ENCODE results near the gene ATP6V1G3. TPM values are rescaled to one million over a fixed set of nuclear protein-coding genes. Genes with fewer than 3 reads are reported as not detected.

The ATP6V1G3 gene
- total and polyA plus RNA-seq, 2 donors (not counting 1 experiment from before 2014, with no cell fraction given): not detected

DNA sequence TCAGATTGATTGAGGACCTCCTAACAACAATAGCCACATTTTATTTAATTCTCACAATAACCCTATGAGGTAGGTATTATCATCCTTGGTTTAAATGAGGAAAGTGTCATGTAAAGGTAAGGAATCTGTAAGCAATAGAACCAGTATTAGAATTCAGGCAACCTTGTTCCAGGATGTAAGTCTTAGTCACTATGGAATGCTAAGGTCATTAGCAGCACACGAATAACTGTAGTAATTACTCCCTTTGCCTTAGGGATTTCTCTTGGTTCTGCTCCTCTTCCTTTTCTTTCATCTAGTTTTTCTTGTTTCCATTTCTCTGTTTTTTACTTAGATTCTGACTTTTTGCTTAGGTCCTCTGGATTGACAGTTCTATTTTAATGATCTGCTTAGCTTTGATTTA is 23.1 kb upstream of the ATP6V1G3 start:
- Histone ChIP-seq H3K9ac (ENCODE audit: low read length) (no peak overlapping the region), H3K4me3 (ENCODE audit: control extremely low read depth in 1 of 5, extremely low read depth in 1 of 5, insufficient read depth in 1 of 5, low read depth in 2 of 5, low read length in 4 of 5) (no peak overlapping the region), H3K79me2 (ENCODE audit: control insufficient read depth, insufficient read depth, low read length) (no peaks in the 10 kb centered on the region), H3K36me3 (replicated peaks in 1 of 2; ENCODE audit: control extremely low read depth in 1 of 2, control insufficient read depth in 1 of 2, extremely low read depth in 1 of 2, insufficient read depth in 2 of 2, low read length in 1 of 2) (no peaks in the 10 kb centered on the region), H4K20me1 (ENCODE audit: control insufficient read depth, insufficient read depth, low read length, poor library complexity, severe bottlenecking) (no peaks in the 10 kb centered on the region), H2AFZ (ENCODE audit: insufficient read depth, low read depth, low read length, poor library complexity, severe bottlenecking) (no peak overlapping the region), H3K9me3 (ENCODE audit: control extremely low read depth in 1 of 3, control insufficient read depth in 2 of 3, insufficient read depth in 1 of 3, low read length in 2 of 3) (peaks cover 2 to 5% (median 2%) of the 10 kb centered on the region in 3 donors), H3K4me1 (ENCODE audit: control insufficient read depth in 2 of 2, insufficient read depth in 2 of 2, low read length in 2 of 2) (peaks cover 0 to 3% of the 10 kb centered on the region in 2 donors), H3K27me3 (replicated peaks in 1 of 4; ENCODE audit: control extremely low read depth in 1 of 4, control insufficient read depth in 3 of 4, insufficient read depth in 4 of 4, low read length in 3 of 4) (no peaks in the 10 kb centered on the region), H3K27ac (ENCODE audit: low read length in 2 of 2) (no peak overlapping the region), H3K4me2 (replicated peaks; ENCODE audit: low read depth, low read length, poor library complexity, severe bottlenecking) (no peak overlapping the region)
- no peaks in the 10 kb centered on the region for H3K27me3 Mint-ChIP-seq
- DNase-seq: no peak
- no peak for ATAC-seq (ENCODE audit: low read depth)
- H3K4me3 Mint-ChIP-seq: no peak overlapping the region
- no peak for TF ChIP-seq EZH2 (IDR thresholded peaks at IDR 0.05; ENCODE audit: borderline replicate concordance, insufficient read depth, low read depth, low read length, poor library complexity, severe bottlenecking)
- TF ChIP-seq, protein P1, sequence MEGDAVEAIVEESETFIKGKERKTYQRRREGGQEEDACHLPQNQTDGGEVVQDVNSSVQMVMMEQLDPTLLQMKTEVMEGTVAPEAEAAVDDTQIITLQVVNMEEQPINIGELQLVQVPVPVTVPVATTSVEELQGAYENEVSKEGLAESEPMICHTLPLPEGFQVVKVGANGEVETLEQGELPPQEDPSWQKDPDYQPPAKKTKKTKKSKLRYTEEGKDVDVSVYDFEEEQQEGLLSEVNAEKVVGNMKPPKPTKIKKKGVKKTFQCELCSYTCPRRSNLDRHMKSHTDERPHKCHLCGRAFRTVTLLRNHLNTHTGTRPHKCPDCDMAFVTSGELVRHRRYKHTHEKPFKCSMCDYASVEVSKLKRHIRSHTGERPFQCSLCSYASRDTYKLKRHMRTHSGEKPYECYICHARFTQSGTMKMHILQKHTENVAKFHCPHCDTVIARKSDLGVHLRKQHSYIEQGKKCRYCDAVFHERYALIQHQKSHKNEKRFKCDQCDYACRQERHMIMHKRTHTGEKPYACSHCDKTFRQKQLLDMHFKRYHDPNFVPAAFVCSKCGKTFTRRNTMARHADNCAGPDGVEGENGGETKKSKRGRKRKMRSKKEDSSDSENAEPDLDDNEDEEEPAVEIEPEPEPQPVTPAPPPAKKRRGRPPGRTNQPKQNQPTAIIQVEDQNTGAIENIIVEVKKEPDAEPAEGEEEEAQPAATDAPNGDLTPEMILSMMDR (IDR thresholded peaks at IDR 0.05): no peak
- intact Hi-C loops (cut with micrococcal nuclease): no loop called here
- peaks cover 12% of the 10 kb centered on the region for H3K4me1 Mint-ChIP-seq
- CTCF ChIA-PET: no interaction called here
- H3K27ac Mint-ChIP-seq: no peak overlapping the region
- H3K9me3 Mint-ChIP-seq (ENCODE audit: insufficient read depth): peaks cover 6% of the 10 kb centered on the region
- POLR2A ChIA-PET: no interaction called here
- no CpG with 5 or more reads among the region's 1 CpG for WGBS (ENCODE audit: insufficient coverage)

DNA sequence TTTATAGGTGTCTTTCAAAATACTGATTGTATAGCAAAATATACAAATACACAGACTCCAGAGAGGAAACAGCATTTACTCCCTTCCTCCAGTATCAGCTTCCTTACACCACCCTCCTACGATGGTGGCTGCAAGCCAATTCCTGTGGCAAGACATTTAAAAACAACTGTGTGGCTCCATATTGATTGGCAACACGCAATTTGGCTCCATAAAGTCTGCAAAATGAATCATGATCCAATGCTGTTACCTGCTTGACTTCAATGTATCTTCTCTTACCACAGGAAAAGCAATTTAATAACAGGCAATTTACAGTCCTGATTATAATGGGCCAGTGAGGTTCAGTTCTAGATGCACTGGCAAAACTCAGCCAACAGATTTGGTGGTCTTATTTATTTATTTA is 19.7 kb upstream of the ATP6V1G3 start:
- peaks cover 1 to 5% (median 2%) of the 10 kb centered on the region in 3 donors for H3K9me3 ChIP-seq (ENCODE audit: control extremely low read depth in 1 of 3, control insufficient read depth in 2 of 3, insufficient read depth in 1 of 3, low read length in 2 of 3)
- no peaks in the 10 kb centered on the region for H4K20me1 ChIP-seq (ENCODE audit: control insufficient read depth, insufficient read depth, low read length, poor library complexity, severe bottlenecking)
- Mint-ChIP-seq H3K4me3 (no peak overlapping the region), H3K4me1 (peaks cover 34% of the 10 kb centered on the region), H3K9me3 (ENCODE audit: insufficient read depth) (no peaks in the 10 kb centered on the region), H3K27me3 (no peaks in the 10 kb centered on the region), H3K27ac (no peak overlapping the region)
- DNase-seq (no peak), ATAC-seq (ENCODE audit: low read depth) (no peak)
- ChIA-PET CTCF (interaction anchor here (0.7 kb wide), 1 partner anchor 108 kb away, joined by 3 read pairs; no protein-coding TSS in a partner anchor), POLR2A (no interaction called here)
- H3K27me3 ChIP-seq (replicated peaks in 1 of 4; ENCODE audit: control extremely low read depth in 1 of 4, control insufficient read depth in 3 of 4, insufficient read depth in 4 of 4, low read length in 3 of 4): no peaks in the 10 kb centered on the region
- intact Hi-C loops (cut with micrococcal nuclease): no loop called here
- TF ChIP-seq, protein P1 (IDR thresholded peaks at IDR 0.05): no peak
- no peak for TF ChIP-seq EZH2 (IDR thresholded peaks at IDR 0.05; ENCODE audit: borderline replicate concordance, insufficient read depth, low read depth, low read length, poor library complexity, severe bottlenecking)
- H3K27ac ChIP-seq (ENCODE audit: low read length in 2 of 2): no peak overlapping the region
- 55% methylated on average over 2 of the region's 2 CpGs for WGBS (ENCODE audit: insufficient coverage)
- H3K4me1 ChIP-seq (ENCODE audit: control insufficient read depth in 2 of 2, insufficient read depth in 2 of 2, low read length in 2 of 2): peaks cover 24 to 27% of the 10 kb centered on the region in 2 donors
- no peaks in the 10 kb centered on the region for H3K36me3 ChIP-seq (replicated peaks in 1 of 2; ENCODE audit: control extremely low read depth in 1 of 2, control insufficient read depth in 1 of 2, extremely low read depth in 1 of 2, insufficient read depth in 2 of 2, low read length in 1 of 2)
- no peak overlapping the region for H3K9ac ChIP-seq (ENCODE audit: low read length)
- no peak overlapping the region for H2AFZ ChIP-seq (ENCODE audit: insufficient read depth, low read depth, low read length, poor library complexity, severe bottlenecking)
- peaks cover 5% of the 10 kb centered on the region for H3K79me2 ChIP-seq (ENCODE audit: control insufficient read depth, insufficient read depth, low read length)
- no peak overlapping the region for H3K4me3 ChIP-seq (ENCODE audit: control extremely low read depth in 1 of 5, extremely low read depth in 1 of 5, insufficient read depth in 1 of 5, low read depth in 2 of 5, low read length in 4 of 5)
- no peak overlapping the region for H3K4me2 ChIP-seq (replicated peaks; ENCODE audit: low read depth, low read length, poor library complexity, severe bottlenecking)

Measured in B cell (primary cell).